SK-N-SH (cell line): Measurements from ENCODE around the gene TIAM2. TPM values are rescaled to one million over a fixed set of nuclear protein-coding genes. Genes with fewer than 3 reads are reported as not detected.

Experiments used
- CTCF ChIA-PET: fragments of 300-600, 350-600 bp; formaldehyde crosslinking; extraction: SDS; loops from one replicate; lab custom pipeline; 2021; lab: Yijun Ruan, JAX
- POLR2A ChIA-PET: fragments of 350-600 bp; sonication (Branson Sonifier 250); formaldehyde crosslinking; extraction: SDS; loops from one replicate; lab custom pipeline; 2020; ENCODE audit warnings: antibody characterized with exemption, inconsistent platforms; lab: Yijun Ruan, JAX
- DNase-seq: peaks from one replicate; pipeline ENCODE4 v3.0.0; 2012
- H2AFZ ChIP-seq: fragments of 200-600 bp; sonication (generic); 2 replicates; pipeline ENCODE4 v1.8.1; 2016; ENCODE audit warnings: antibody characterized with exemption, mild to moderate bottlenecking, low read depth
- H3F3A ChIP-seq: fragments of 200-600 bp; sonication (generic); replicated peaks from 2 replicates; pipeline ENCODE3; 2016; ENCODE audit warnings: antibody characterized with exemption, mild to moderate bottlenecking; ENCODE audit not compliant: insufficient read depth
- H3K27ac ChIP-seq, 2 experiments: fragments of 200-500 bp in 1 of 2; fragments of 200-600 bp in 1 of 2; sonication (Bioruptor generic) in 1 of 2; sonication (generic), shearing (Covaris generic) in 1 of 2; 2 replicates each; pipeline versions ENCODE4 v1.5.1 to v1.6.1; 2014 to 2016; ENCODE audit warnings: low read depth in 2 of 2, inconsistent platforms in 1 of 2, low read length in 1 of 2, mild to moderate bottlenecking in 1 of 2, mixed read lengths in 1 of 2
- H3K27me3 ChIP-seq: fragments of 200-600 bp; sonication (generic), shearing (Covaris generic); 2 replicates; pipeline ENCODE4 v1.6.1; 2016; ENCODE audit warnings: mixed run types; ENCODE audit not compliant: insufficient read depth
- H3K36me3 ChIP-seq, 2 experiments: fragments of 200-500 bp in 1 of 2; fragments of 200-600 bp in 1 of 2; sonication (Bioruptor generic) in 1 of 2; sonication (generic) in 1 of 2; replicated peaks in 1 of 2; 2 replicates each; pipeline versions ENCODE3 to v1.5.1; 2014 to 2016; ENCODE audit warnings: low read length in 1 of 2, mild to moderate bottlenecking in 1 of 2; ENCODE audit not compliant: insufficient read depth in 2 of 2, control insufficient read depth in 1 of 2
- H3K4me1 ChIP-seq, 2 experiments: fragments of 200-500 bp in 1 of 2; fragments of 200-600 bp in 1 of 2; sonication (Bioruptor generic) in 1 of 2; sonication (generic), shearing (Covaris generic) in 1 of 2; 2 replicates each; pipeline versions ENCODE4 v1.5.1 to v1.6.1; 2014 to 2016; ENCODE audit warnings: low read depth in 1 of 2, low read length in 1 of 2, mixed run types in 1 of 2; ENCODE audit not compliant: insufficient read depth in 2 of 2, control insufficient read depth in 1 of 2
- H3K4me2 ChIP-seq: fragments of 200-600 bp; sonication (generic), shearing (Covaris generic); 2 replicates; pipeline ENCODE4 v1.6.1; 2017; ENCODE audit warnings: mixed run types
- H3K4me3 ChIP-seq, 2 experiments: fragments of 200-500 bp in 1 of 2; fragments of 200-600 bp in 1 of 2; sonication (Bioruptor generic) in 1 of 2; sonication (generic), shearing (Covaris generic) in 1 of 2; 2 replicates each; pipeline versions ENCODE4 v1.5.1 to v1.8.1; 2014 to 2016; ENCODE audit warnings: low read depth in 2 of 2, inconsistent platforms in 1 of 2, low read length in 1 of 2, mild to moderate bottlenecking in 1 of 2, mixed read lengths in 1 of 2, moderate library complexity in 1 of 2
- H3K79me2 ChIP-seq: fragments of 200-600 bp; sonication (generic); 2 replicates; pipeline ENCODE4 v1.8.1; 2017; ENCODE audit warnings: mild to moderate bottlenecking; ENCODE audit not compliant: insufficient read depth
- H3K9ac ChIP-seq: fragments of 200-600 bp; sonication (generic); 2 replicates; pipeline ENCODE4 v1.6.1; 2017; ENCODE audit warnings: mixed run types
- H3K9me2 ChIP-seq: fragments of 200-600 bp; sonication (generic); 2 replicates; pipeline ENCODE4 v1.6.1; 2017; ENCODE audit warnings: mixed run types
- H3K9me3 ChIP-seq: fragments of 200-600 bp; sonication (generic); 2 replicates; pipeline ENCODE4 v1.6.1; 2017; ENCODE audit warnings: mixed run types, mild to moderate bottlenecking, moderate library complexity
- H4K20me1 ChIP-seq: fragments of 200-600 bp; sonication (generic); 2 replicates; pipeline ENCODE4 v1.6.1; 2017; ENCODE audit warnings: mild to moderate bottlenecking, mixed run types; ENCODE audit not compliant: insufficient read depth
- CHD2 ChIP-seq: fragments of 150-350 bp; IDR thresholded peaks from 2 replicates; pipeline ENCODE4 v1.6.1; 2018; ENCODE audit warnings: low read length; ENCODE audit not compliant: partially characterized antibody
- EZH2phosphoT487 ChIP-seq: fragments of 200-600 bp; sonication (generic); IDR thresholded peaks from 2 replicates; pipeline ENCODE4 v1.6.1; 2017; ENCODE audit warnings: low read depth, mixed run types, mild to moderate bottlenecking, antibody characterized with exemption, moderate library complexity, borderline replicate concordance
- FOSL2 ChIP-seq: IDR thresholded peaks from 2 replicates; pipeline ENCODE4 v1.4.0; 2012; ENCODE audit warnings: low read depth, mild to moderate bottlenecking, moderate library complexity, borderline replicate concordance
- FOXJ3 ChIP-seq: sonication (generic); formaldehyde crosslinking; IDR thresholded peaks from 2 replicates; pipeline ENCODE4 v1.5.1; 2020; ENCODE audit warnings: mild to moderate bottlenecking, missing genetic modification reagents
- FOXM1 ChIP-seq: IDR thresholded peaks from 2 replicates; pipeline ENCODE4 v1.4.0; 2012; ENCODE audit warnings: low read depth, mild to moderate bottlenecking
- IRF3 ChIP-seq: fragments of 150-350 bp; IDR thresholded peaks from 2 replicates; pipeline ENCODE4 v1.6.1; 2016; ENCODE audit warnings: mild to moderate bottlenecking, low read depth, low read length
- MAX ChIP-seq: IDR thresholded peaks from 2 replicates; pipeline ENCODE4 v1.4.0; 2012; ENCODE audit warnings: low read depth
- MEF2A ChIP-seq: IDR thresholded peaks from 2 replicates; pipeline ENCODE4 v1.4.0; 2012; ENCODE audit warnings: low read depth, borderline replicate concordance
- RAD21 ChIP-seq: IDR thresholded peaks from 2 replicates; pipeline ENCODE4 v1.6.1; 2012; ENCODE audit warnings: mild to moderate bottlenecking, low read length
- WGBS: methylation state at CpG from one replicate; pipeline ENCODE4 v1.1.6; 2017; ENCODE audit warnings: low lambda C conversion rate; 5-methylcytosine and 5-hydroxymethylcytosine counted together
- polyA plus RNA-seq, 3 experiments: library from polyadenylated mRNA; depleted of rRNA; stranded (reverse); fragments of >200 nt; gene quantifications; 2 replicates each; pipeline ENCODE4 v1.2.3, GENCODE V29; 2012

TIAM2 gene
- polyA plus RNA-seq, 1 of the 3 experiments (the other 2 are of a cell fraction), result 13.6 TPM

- ChIA-PET POLR2A (no interaction called here), CTCF (interaction anchor here (0.9 to 1.5 kb wide), 4 partner anchors 15 to 357 kb away, joined by 3 to 5 read pairs (median 4); no protein-coding TSS in a partner anchor)
- Histone ChIP-seq H3K79me2 (no peaks in the 10 kb centered on the region; the same call in 1 of the 2 replicates), H3K4me3 (no peak overlapping the region), H3K9me3 (no peaks in the 10 kb centered on the region), H4K20me1 (no peaks in the 10 kb centered on the region), H3K9ac (no peak overlapping the region), H3K36me3 (peaks cover 70 to 71% of the 10 kb centered on the region in 2 experiments), H3K27me3 (no peaks in the 10 kb centered on the region), H3K27ac (peak overlapping the region in 1 of 2 experiments; percentile 28; a peak in 1 of 4 replicates), H3K4me2 (no peak overlapping the region), H2AFZ (no peak overlapping the region), H3K4me1 (peaks cover 0 to 17% of the 10 kb centered on the region in 2 experiments; a peak in 2 of 4 replicates), H3K9me2 (no peaks in the 10 kb centered on the region), H3F3A (no peaks in the 10 kb centered on the region)
- no peak for TF ChIP-seq MEF2A
- no peak for DNase-seq
- 95% methylated on average over 4 of the region's 4 CpGs for WGBS
These were observed 289.7 kb downstream of the TIAM2 start for GRCh38 chr6:155284775-155285174.

GRCh38 chr6:155287762-155288161, 292.6 kb downstream of the TIAM2 start:
- no peak for TF ChIP-seq FOSL2
- TF ChIP-seq RAD21, result peak; percentile 45
- TF ChIP-seq IRF3, result no peak
- H3K9me3 ChIP-seq, result no peaks in the 10 kb centered on the region
- no peak overlapping the region for H3K9ac ChIP-seq
- no peak overlapping the region for H3K4me2 ChIP-seq
- H3K27ac ChIP-seq, result peak overlapping the region in 1 of 2 experiments; percentile 75; a peak in 2 of 4 replicates
- H3K36me3 ChIP-seq, result peaks cover 66 to 69% of the 10 kb centered on the region in 2 experiments
- DNase-seq, result peak; percentile 47
- CTCF ChIA-PET, result interaction anchor here (0.7 to 3.1 kb wide), 9 partner anchors 10 to 155 kb away, joined by 3 to 26 read pairs (median 4); partner anchors contain the start of gene TFB1M
- H3K4me1 ChIP-seq, result peaks cover 0 to 13% of the 10 kb centered on the region in 2 experiments; a peak in 2 of 4 replicates
- no peaks in the 10 kb centered on the region for H3F3A ChIP-seq
- H3K4me3 ChIP-seq, result no peak overlapping the region
- WGBS, result 61% methylated on average over 2 of the region's 2 CpGs
- H4K20me1 ChIP-seq, result no peaks in the 10 kb centered on the region
- H3K27me3 ChIP-seq, result no peaks in the 10 kb centered on the region
- POLR2A ChIA-PET, result no interaction called here
- H3K9me2 ChIP-seq, result no peaks in the 10 kb centered on the region
- H3K79me2 ChIP-seq, result no peaks in the 10 kb centered on the region; the same call in 1 of the 2 replicates
- H2AFZ ChIP-seq, result no peak overlapping the region

- Histone ChIP-seq H3K27ac (no peak overlapping the region), H3K79me2 (no peaks in the 10 kb centered on the region; the same call in 1 of the 2 replicates), H3F3A (no peaks in the 10 kb centered on the region), H3K27me3 (no peaks in the 10 kb centered on the region), H2AFZ (no peak overlapping the region), H3K4me1 (peaks cover 0 to 13% of the 10 kb centered on the region in 2 experiments; a peak in 2 of 4 replicates), H3K36me3 (peaks cover 49 to 62% of the 10 kb centered on the region in 2 experiments), H3K9ac (no peak overlapping the region), H3K4me3 (no peak overlapping the region), H3K4me2 (no peak overlapping the region), H3K9me2 (no peaks in the 10 kb centered on the region), H4K20me1 (no peaks in the 10 kb centered on the region), H3K9me3 (no peaks in the 10 kb centered on the region)
- ChIA-PET CTCF (no interaction called here), POLR2A (no interaction called here)
- DNase-seq, result no peak
- TF ChIP-seq CHD2 (no peak), FOXJ3 (no peak), FOXM1 (no peak), MAX (no peak), EZH2phosphoT487 (no peak)
- WGBS, result 99% methylated on average over 5 of the region's 5 CpGs
These were observed 295.4 kb downstream of the TIAM2 start for GRCh38 chr6:155290491-155290890.
